ENCODE data around the gene U2SURP. TPM values are rescaled to one million over a fixed set of nuclear protein-coding genes. Genes with fewer than 3 reads are reported as not detected.
"Not testable (repeated sequence)": the region's sequence is repeated elsewhere in the genome, so short reads cannot be mapped to it uniquely, and the experiment has no call there.

U2SURP gene
- polyA plus RNA-seq, 1 donor: 101 TPM

DNA sequence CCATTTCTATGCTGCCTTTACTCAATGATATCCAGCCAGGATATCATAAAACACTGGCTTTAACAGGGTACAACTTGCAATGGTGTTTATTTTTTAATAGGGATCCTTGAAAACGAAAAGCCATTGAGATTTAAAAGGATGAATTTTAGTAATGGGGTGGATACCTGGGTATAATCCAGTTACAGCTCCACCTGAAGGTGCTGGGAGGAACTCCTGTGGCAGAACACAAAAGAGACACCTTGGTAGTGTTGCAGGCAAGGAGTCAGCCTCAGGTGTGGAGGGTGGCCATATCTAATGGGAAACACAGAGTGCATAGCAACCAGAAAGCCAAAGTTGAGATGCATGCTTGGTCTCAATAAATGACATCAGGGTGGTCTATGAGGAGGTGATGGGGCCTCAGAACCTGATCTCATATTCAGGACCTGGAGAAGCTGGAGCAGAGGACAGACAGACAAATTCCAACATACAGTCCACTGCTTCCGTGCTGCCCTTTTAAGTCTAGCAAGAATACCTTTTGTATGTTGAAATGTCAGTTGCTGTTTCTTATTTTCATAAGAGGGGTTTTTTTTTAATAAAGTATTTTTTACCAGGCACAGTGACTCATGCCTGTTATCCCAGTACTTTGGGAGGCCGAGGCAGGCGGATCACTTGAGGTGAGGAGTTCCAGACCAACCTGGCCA lies 25.9 kb upstream of the U2SURP start:
- Histone ChIP-seq H3K4me1 (ENCODE audit: control insufficient read depth, insufficient read depth, low read length) (no peaks in the 10 kb centered on the region), H3K9me3 (ENCODE audit: control insufficient read depth, low read depth, low read length) (no peaks in the 10 kb centered on the region), H3K27me3 (ENCODE audit: control insufficient read depth, insufficient read depth, low read length) (peaks cover 28% of the 10 kb centered on the region), H3K36me3 (ENCODE audit: control insufficient read depth, insufficient read depth, low read length) (no peaks in the 10 kb centered on the region), H3K27ac (ENCODE audit: low read length) (no peak overlapping the region), H3K4me3 (ENCODE audit: low read length) (no peak overlapping the region)
- DNase-seq: no peak
- no CpG with 5 or more reads among the region's 4 CpGs for WGBS (ENCODE audit: insufficient coverage, low lambda C conversion rate)

DNA sequence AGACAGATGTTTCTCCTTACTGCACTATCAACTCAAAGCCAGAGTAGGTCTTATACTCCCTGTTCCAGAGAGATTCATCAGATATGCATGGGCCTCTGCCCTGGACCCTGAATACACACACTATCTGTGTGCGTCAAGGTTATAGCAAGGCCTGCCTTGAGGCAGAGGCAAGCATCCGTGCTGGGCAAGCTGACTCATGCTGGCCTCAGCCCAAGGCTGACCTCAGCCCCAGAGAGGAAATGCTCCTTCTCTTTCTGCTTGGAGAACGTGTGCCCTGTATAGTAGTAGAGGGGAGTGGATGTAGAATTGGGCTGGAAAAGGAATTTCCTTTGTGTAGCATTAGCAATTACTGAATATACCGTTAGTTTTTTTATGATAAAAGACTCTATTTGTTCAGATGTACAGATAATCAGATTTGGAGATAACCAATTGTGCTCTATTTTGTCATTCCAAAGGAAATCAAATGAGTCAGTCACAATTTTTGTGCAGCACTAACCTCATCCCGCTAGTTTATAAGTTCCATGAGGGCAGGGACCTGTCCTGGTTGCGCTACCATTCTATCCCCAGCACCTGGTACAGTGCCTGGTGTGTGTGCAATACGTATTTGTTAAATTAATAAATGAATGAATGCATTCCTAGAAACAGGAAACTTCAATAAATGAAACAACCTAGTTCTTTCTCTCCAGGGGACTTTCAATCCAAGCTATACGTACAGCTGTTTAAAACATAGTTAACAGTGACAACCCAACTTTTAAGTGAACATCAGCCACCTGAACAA lies 24.6 kb upstream of the U2SURP start:
- H3K9me3 ChIP-seq (ENCODE audit: control insufficient read depth, low read depth, low read length): no peaks in the 10 kb centered on the region
- H3K4me1 ChIP-seq (ENCODE audit: control insufficient read depth, insufficient read depth, low read length): no peaks in the 10 kb centered on the region
- no peak overlapping the region for H3K27ac ChIP-seq (ENCODE audit: low read length)
- peaks cover 22% of the 10 kb centered on the region for H3K27me3 ChIP-seq (ENCODE audit: control insufficient read depth, insufficient read depth, low read length)
- no CpG with 5 or more reads among the region's 8 CpGs for WGBS (ENCODE audit: insufficient coverage, low lambda C conversion rate)
- no peak overlapping the region for H3K4me3 ChIP-seq (ENCODE audit: low read length)
- no peak for DNase-seq
- H3K36me3 ChIP-seq (ENCODE audit: control insufficient read depth, insufficient read depth, low read length): no peaks in the 10 kb centered on the region

DNA sequence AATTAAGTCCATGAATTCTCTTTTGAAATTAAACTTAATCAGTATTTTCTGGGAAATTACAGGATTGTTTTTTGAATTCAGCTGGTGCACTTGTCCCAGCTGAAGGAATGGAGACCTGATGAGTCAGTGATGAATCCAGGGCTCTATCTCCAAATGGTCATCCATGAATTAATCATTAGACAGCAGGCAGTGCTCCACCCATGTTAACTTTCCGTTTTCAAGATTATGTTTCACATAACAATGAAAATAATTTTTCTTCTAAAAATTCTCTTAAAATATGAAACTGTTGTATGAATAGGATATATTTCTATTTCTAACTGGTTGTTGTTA lies 24.0 kb upstream of the U2SURP start:
- Histone ChIP-seq H3K9me3 (ENCODE audit: control insufficient read depth, low read depth, low read length) (no peaks in the 10 kb centered on the region), H3K27me3 (ENCODE audit: control insufficient read depth, insufficient read depth, low read length) (peaks cover 22% of the 10 kb centered on the region), H3K4me3 (ENCODE audit: low read length) (no peak overlapping the region), H3K4me1 (ENCODE audit: control insufficient read depth, insufficient read depth, low read length) (no peaks in the 10 kb centered on the region), H3K36me3 (ENCODE audit: control insufficient read depth, insufficient read depth, low read length) (no peaks in the 10 kb centered on the region), H3K27ac (ENCODE audit: low read length) (no peak overlapping the region)
- no peak for DNase-seq
- WGBS (ENCODE audit: insufficient coverage, low lambda C conversion rate): 50% methylated on average over 1 of the region's 1 CpG

DNA sequence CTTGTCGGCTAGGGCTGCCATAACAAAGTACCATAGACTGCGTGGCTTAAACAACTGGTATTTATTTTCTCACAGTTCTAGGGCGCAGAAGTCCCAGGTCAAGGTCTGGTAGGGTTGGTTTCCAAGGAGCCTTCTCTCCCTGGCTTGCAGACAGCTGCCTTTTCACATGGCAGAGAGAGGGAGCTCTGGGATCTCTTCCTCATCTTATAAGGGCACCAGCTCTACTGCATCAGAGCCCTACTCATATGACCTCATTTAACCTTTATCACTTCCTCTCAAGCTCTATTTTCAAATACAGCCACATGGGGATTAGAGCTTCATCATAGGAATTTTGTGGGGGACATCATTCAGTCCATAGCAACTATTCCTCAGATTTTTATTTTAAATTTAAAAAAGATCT lies 20.3 kb upstream of the U2SURP start:
- Histone ChIP-seq H3K9me3 (ENCODE audit: control insufficient read depth, low read depth, low read length) (no peaks in the 10 kb centered on the region), H3K27me3 (ENCODE audit: control insufficient read depth, insufficient read depth, low read length) (peaks cover 26% of the 10 kb centered on the region), H3K4me1 (ENCODE audit: control insufficient read depth, insufficient read depth, low read length) (no peaks in the 10 kb centered on the region), H3K27ac (ENCODE audit: low read length) (no peak overlapping the region), H3K4me3 (ENCODE audit: low read length) (no peak overlapping the region), H3K36me3 (ENCODE audit: control insufficient read depth, insufficient read depth, low read length) (no peaks in the 10 kb centered on the region)
- no peak for DNase-seq
- WGBS (ENCODE audit: insufficient coverage, low lambda C conversion rate): no CpG with 5 or more reads among the region's 3 CpGs

DNA sequence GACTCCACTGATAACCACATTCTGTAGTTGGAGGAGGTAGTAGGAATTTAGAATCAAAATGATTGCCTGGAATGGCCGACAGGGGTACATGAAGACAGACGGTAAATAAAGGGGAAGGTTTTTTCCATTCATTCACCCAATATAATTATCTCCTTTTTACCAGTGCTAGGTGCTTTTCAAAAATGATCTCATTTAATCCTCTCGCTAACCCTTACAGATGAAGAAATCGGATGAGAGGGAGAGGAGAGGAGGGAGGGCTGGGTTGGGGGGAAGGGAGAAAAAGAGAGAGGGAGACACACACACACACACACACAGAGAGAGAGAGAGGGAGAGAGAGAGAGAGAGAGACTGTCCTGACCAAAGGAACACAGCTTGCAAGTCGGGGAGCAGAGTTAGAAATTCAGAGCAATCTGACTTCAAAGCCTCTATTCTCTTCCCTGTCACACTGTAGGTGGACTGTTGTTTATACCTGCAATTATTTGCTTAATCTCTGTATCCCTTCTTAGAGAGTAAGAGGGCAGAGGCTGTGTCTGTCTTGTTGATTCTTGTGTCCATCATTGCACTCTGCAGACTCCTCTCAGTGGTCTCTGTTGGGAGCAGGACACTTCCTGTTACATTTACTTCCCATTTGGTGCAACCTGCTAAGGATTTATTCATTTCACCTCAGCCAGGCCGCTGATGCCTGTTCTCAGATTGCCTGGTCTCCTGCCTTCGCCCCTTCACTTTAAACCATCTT lies 19.2 kb upstream of the U2SURP start:
- Histone ChIP-seq H3K9me3 (ENCODE audit: control insufficient read depth, low read depth, low read length) (no peaks in the 10 kb centered on the region), H3K27me3 (ENCODE audit: control insufficient read depth, insufficient read depth, low read length) (peaks cover 24% of the 10 kb centered on the region), H3K4me1 (ENCODE audit: control insufficient read depth, insufficient read depth, low read length) (no peaks in the 10 kb centered on the region), H3K36me3 (ENCODE audit: control insufficient read depth, insufficient read depth, low read length) (no peaks in the 10 kb centered on the region), H3K4me3 (ENCODE audit: low read length) (no peak overlapping the region), H3K27ac (ENCODE audit: low read length) (no peak overlapping the region)
- no CpG with 5 or more reads among the region's 7 CpGs for WGBS (ENCODE audit: insufficient coverage, low lambda C conversion rate)
- no peak for DNase-seq

DNA sequence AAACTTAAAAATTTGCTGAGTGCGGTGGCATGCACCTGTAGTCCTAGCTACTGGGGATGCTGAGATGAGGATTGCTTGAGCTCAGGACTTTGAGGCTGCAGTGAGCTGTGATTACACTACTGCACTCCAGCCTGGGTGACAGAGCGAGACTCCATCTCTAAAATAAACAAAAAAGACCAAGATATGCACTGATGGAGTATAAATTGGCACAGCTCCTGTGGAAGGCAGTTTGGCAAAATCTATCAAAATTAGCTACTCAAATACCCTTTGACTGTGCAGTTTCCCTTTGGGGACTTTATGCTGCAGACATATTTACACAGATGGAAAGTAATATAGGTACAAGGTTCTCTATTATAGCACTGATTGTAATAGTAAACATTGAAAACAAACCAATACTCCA lies 18.1 kb upstream of the U2SURP start:
- peaks cover 24% of the 10 kb centered on the region for H3K27me3 ChIP-seq (ENCODE audit: control insufficient read depth, insufficient read depth, low read length)
- WGBS (ENCODE audit: insufficient coverage, low lambda C conversion rate): no CpG with 5 or more reads among the region's 2 CpGs
- DNase-seq: no peak
- no peak overlapping the region for H3K4me3 ChIP-seq (ENCODE audit: low read length)
- H3K9me3 ChIP-seq (ENCODE audit: control insufficient read depth, low read depth, low read length): no peaks in the 10 kb centered on the region
- H3K4me1 ChIP-seq (ENCODE audit: control insufficient read depth, insufficient read depth, low read length): no peaks in the 10 kb centered on the region
- no peak overlapping the region for H3K27ac ChIP-seq (ENCODE audit: low read length)
- H3K36me3 ChIP-seq (ENCODE audit: control insufficient read depth, insufficient read depth, low read length): no peaks in the 10 kb centered on the region

DNA sequence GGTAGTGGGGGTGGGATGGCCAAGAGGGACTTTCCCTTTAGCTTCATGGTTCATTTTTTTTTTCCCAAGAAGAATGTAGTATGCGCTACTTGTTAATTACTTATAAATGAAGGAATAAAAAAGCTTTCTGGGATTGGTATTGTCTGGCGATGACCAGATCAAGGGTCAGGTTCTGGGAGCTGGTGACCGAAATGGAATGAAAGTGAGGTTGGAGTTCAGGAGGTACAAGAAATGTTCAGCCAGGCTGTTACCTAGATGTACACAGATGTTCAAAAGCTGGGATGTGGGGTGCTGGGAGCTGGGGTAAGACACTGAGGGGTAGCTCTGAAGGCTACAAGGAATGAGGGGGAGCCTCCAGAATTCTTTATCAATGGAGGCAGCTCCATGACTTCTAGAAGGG lies 17.1 kb upstream of the U2SURP start:
- no peaks in the 10 kb centered on the region for H3K36me3 ChIP-seq (ENCODE audit: control insufficient read depth, insufficient read depth, low read length)
- H3K4me1 ChIP-seq (ENCODE audit: control insufficient read depth, insufficient read depth, low read length): no peaks in the 10 kb centered on the region
- H3K27ac ChIP-seq (ENCODE audit: low read length): no peak overlapping the region
- no CpG with 5 or more reads among the region's 3 CpGs for WGBS (ENCODE audit: insufficient coverage, low lambda C conversion rate)
- H3K27me3 ChIP-seq (ENCODE audit: control insufficient read depth, insufficient read depth, low read length): peaks cover 21% of the 10 kb centered on the region
- no peak overlapping the region for H3K4me3 ChIP-seq (ENCODE audit: low read length)
- DNase-seq: no peak
- H3K9me3 ChIP-seq (ENCODE audit: control insufficient read depth, low read depth, low read length): no peaks in the 10 kb centered on the region

DNA sequence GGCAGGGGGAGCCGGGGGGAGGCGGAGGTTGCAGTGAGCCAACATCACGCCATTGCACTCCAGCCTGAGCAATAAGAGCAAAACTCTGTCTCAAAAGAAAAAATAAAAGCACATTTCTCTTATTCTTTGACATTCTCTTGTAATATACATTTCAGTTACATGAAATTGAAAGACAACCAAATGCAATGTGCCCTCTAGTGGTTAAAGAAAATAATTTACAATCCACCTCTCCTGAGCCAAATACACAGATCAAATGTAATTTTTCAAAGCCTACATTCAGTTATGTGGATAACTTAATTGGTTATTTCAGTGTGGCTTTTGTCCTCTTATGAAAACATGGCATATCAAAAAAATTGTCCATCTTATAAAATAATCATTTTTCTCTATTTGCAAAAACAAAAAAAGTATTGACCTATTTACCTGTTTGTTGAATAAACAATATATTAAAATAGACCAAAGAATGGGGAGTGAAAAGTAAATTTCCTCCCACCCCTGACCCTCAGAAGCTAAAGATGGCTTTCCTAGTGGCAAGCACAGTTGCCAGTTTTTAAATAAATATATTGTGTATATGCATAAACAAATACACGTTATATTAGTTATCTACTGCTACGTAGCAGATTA lies 14.2 kb upstream of the U2SURP start:
- H3K27ac ChIP-seq (ENCODE audit: low read length): no peak overlapping the region
- WGBS (ENCODE audit: insufficient coverage, low lambda C conversion rate): no CpG with 5 or more reads among the region's 5 CpGs

DNA sequence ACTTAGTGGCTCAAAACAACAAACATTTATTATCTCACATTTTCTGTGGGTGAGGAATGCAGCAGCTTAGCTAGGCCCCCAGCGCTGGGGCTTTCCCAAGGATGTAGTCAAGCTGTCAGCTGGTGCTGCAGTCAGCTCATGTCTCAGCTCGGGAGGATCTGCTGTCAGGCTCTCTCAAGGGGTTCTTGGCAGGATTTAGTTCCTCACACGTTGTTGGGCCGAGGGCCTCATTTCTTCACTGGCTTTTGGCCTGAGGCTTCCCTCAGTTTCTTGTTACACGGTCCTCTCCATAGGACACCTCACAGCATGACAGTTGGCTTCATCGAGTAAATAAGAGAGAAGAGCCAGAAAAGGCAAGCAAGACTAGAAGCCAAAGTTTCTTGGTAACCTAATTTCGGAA lies 13.7 kb upstream of the U2SURP start:
- DNase-seq: no peak
- peaks cover 8% of the 10 kb centered on the region for H3K27me3 ChIP-seq (ENCODE audit: control insufficient read depth, insufficient read depth, low read length)
- no peaks in the 10 kb centered on the region for H3K36me3 ChIP-seq (ENCODE audit: control insufficient read depth, insufficient read depth, low read length)
- H3K4me1 ChIP-seq (ENCODE audit: control insufficient read depth, insufficient read depth, low read length): no peaks in the 10 kb centered on the region
- H3K9me3 ChIP-seq (ENCODE audit: control insufficient read depth, low read depth, low read length): no peaks in the 10 kb centered on the region
- no CpG with 5 or more reads among the region's 7 CpGs for WGBS (ENCODE audit: insufficient coverage, low lambda C conversion rate)
- H3K4me3 ChIP-seq (ENCODE audit: low read length): no peak overlapping the region
- H3K27ac ChIP-seq (ENCODE audit: low read length): no peak overlapping the region

More for the DNA sequence above, 14.2 kb upstream of the U2SURP start:
- Histone ChIP-seq H3K36me3 (ENCODE audit: control insufficient read depth, insufficient read depth, low read length) (no peaks in the 10 kb centered on the region), H3K4me1 (ENCODE audit: control insufficient read depth, insufficient read depth, low read length) (no peaks in the 10 kb centered on the region), H3K9me3 (ENCODE audit: control insufficient read depth, low read depth, low read length) (no peaks in the 10 kb centered on the region), H3K27me3 (ENCODE audit: control insufficient read depth, insufficient read depth, low read length) (peaks cover 13% of the 10 kb centered on the region), H3K4me3 (ENCODE audit: low read length) (no peak overlapping the region)
- no peak for DNase-seq

DNA sequence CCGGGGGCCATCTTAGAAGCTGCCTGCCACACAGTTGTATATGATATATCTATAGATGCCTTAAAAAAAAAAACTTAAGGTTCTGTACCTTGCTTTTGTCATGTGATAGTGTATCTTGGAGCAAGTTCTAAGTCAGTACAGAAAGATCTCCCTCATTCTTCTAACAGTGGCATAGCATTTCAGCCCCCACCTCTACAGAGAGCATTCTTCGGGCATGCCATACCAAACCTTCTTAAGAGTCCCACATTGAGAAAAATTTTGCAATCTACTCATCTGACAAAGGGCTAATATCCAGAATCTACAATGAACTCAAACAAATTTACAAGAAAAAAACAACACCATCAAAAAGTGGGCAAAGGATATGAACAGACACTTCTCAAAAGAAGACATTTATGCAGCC lies 13.1 kb upstream of the U2SURP start:
- H3K9me3 ChIP-seq (ENCODE audit: control insufficient read depth, low read depth, low read length); DNase-seq; H3K27me3 ChIP-seq (ENCODE audit: control insufficient read depth, insufficient read depth, low read length); H3K36me3 ChIP-seq (ENCODE audit: control insufficient read depth, insufficient read depth, low read length); H3K4me1 ChIP-seq (ENCODE audit: control insufficient read depth, insufficient read depth, low read length); H3K27ac ChIP-seq (ENCODE audit: low read length); H3K4me3 ChIP-seq (ENCODE audit: low read length): not testable (repeated sequence)
- WGBS (ENCODE audit: insufficient coverage, low lambda C conversion rate): 100% methylated on average over 1 of the region's 2 CpGs
